Brain pericyte (primary cell): ENCODE results near the gene RUFY4.
"Not testable (repeated sequence)": the region's sequence is repeated elsewhere in the genome, so short reads cannot be mapped to it uniquely, and the experiment has no call there.

Experiments used
- DNase-seq: peaks from one replicate; pipeline ENCODE4 v3.0.0-alpha.2; 2012; ENCODE audit warnings: low read depth, low spot score

The RUFY4 gene

DNA sequence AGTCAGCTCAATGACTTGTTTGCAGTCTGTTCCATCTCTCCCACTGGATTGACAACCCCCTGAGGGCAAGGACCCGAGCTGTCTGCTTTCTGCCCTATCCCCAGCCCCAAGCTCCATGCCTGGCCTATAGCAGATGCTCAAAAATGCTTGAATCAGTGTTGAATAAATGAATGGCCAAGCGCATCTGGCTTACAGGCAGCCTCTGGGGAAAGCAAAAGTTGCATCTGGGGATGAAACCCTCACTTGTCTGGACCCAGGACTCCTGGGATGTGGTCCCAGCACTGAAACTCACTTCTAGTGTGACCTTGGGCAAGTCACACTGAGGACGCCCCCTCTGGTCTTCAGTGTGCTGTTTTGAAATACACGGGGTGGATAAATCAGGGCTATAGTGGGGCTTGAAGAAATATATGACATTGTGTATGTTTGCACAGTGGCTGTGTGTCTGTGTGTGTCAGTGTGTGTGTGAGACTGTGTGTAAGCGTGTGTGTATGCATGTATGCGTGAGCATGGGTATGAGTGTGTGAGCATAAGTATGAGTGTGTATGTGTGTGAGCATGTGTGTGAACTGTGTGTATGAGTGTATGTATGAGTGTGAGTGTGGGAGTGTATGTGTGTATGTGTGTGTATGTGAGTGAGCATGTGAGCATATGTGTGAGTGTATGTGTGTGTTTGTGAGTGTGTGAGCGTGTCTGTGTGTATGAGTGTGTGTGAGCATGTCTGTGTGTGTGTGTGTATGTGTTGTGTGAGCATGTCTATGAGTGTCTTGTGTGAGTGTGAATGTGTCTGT, 38.5 kb upstream of the RUFY4 start:
- no peak for DNase-seq

DNA sequence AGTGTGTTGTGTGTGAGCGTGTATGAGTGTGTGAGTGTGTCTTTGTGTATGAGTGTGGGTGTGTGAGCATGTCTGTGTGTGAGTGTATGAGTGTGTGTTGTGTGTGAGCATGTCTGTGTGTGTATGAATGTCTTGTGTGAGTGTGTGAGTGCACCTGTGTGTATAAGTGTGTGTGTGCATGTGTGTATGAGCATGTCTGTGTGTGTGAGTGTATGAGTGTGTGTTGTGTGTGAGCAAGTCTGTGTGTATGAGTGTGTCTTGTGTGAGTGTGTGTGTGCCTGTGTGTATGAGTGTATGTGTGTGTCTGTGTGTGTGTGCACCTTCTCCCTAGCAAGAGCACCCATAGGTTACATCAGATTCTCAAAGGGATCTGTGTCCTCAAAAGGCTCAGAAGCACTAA, 37.8 kb upstream of the RUFY4 start:
- no peak for DNase-seq

DNA sequence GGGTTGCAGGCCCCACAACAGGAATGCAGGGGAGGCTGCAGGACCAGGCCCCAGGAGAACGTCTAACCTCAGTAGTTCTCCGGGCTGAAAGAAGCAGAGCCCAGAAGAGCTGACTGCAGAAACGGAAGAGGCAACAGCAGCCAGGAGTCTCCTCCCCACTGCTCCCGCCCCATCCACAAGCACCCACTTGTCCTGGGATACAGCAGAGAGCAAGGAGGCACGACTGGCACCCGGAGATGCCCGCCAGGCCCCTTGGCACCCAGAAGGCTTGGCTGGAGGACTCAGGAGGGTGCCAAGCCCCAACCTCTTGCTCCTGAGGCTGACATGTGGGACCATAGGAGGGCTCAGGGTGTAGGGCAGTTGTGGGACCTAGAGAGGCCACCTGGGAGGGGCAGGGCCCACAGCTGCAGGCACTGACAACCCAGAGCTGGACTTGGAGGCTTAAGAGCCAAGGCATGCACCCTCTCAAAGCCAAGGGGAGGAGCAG, 37.2 kb upstream of the RUFY4 start:
- DNase-seq: no peak

DNA sequence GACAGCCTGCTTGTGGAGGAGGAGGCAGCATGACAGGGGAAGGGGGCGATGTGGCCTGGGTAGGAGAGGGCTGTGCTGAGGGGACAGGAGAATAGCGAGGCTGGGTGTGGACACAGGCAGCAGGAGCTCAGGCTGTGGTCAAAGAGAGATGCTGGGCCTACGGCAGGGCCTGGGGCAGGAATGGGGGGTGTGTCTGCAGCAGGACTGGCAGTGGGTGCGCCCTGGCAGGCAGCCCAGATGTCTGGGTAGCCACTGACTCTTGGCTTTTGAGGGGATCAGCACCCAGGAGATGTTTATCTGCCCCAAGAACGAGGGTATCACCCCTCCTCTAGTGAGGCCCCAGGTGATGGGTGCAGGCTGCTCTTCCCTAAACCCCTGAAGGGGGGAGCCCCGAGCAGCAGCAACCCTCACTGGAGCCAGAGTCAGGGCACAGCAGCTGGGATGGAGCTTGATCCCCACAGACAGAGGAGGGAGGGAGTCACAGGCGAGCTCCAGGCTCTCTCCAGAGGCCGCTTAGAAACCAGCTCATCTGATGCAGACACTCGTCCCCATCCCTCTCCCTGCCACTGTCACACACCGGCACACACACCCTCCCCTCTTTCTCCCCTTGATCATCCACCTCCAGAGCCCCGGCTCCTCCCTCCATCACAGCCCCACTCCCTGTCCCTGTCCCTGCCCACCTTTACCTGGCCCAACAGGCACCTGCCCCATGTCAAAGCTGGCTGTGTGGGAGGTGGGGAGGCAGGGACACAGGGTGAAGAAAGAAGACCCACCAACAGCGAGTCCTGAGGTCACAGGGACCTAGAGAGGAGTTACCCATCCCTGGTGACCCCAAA, 36.5 kb upstream of the RUFY4 start:
- no peak for DNase-seq

DNA sequence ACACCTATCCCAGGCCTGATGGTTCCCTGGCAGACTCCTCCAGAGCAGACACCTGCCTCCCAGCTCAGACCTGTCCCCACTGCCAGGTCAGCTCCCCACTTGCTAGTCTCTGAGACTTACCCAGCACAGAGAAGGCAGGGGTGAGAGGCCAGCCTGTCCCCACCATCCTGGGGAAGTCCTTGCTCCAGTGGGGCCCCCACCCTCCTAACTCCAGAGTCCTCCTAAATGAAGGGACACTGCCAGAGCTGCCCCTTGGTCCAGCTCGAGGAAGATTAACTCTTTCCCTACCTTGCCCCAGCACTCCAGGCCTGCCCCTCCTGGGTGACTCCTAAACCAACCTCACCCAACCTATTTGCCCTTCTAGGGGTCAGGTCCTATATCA, 35.9 kb upstream of the RUFY4 start:
- no peak for DNase-seq

DNA sequence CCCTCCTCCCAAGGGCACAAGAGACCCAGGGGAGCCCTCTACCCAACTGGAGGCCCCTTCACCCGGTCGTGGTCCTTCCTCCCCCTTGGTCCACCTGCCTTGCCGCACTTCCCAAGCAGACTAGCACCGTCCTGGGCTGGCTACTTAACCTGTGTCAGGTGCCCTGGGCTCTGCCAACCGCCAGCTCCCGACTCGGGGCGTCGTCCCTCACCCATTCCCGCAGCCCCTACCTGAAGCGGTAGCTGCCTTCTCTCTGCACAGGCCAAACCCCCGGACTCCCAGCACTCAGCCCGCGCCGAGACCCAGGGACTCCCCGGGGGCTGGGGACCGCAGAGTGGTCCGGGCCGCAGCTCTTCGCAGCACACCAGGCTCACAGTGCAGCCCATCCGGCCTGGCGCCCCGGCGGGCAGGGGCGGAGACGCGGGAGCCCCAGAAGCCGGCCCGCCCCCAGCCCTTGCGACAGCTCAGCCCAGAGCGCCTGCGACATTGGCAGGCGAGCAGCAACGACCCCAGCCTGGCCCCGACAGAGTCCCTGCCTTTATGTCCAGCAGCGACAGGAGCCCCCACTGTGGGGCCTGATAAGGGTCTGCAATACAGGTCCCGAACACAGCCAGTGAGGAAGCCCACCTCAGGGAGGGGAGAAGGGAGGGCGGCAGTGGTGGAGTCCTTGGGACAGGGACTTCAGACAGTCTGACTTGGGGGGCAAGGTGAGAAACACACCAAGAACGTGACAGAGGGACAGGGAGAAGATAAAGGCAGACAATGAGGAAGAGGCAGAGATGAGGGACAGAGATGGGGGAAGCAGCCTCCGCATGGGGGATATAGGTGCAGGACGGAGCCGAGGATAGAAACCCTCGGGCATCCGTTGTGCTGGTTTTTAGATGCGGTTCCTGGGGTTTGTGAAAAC, 35.2 kb upstream of the RUFY4 start:
- no peak for DNase-seq

DNA sequence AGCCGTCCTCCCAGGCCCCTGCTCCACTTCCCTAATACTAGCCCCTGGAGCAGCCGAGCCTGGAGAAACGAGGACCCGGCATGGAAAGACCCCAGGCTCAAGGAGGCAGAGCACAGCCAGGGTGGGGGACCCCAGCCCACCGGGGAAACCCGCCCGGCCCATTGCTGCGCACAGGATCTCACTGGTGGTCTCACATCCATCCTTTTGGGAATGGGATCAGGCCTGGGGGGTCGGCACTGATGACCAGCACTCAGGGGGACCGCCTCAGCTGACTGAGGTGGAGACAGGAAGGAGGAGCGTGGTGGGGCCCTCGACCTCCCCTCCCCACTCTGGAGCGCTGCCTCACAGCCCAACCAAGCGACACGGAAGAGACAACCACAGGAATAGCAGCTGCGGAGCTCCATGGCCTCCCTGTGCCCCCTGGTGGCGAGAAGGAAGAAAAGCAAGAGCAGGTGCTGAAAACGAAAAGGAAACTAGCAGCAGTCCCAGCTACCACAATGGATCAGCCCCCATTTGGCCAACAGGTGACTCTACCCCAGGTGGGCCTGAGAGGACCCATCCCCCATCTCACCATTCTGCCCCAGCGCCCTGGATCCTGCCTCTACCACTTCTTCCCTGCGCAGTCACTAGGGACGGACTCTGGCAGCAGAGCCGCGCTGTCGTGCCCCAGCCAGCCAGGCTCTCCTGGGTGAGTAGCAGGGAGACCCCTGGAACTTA, 34.4 kb upstream of the RUFY4 start:
- DNase-seq: not testable (repeated sequence)

- no peak for DNase-seq
These were observed 33.5 kb upstream of the RUFY4 start for GRCh38 chr2:218035463-218036100.

DNA sequence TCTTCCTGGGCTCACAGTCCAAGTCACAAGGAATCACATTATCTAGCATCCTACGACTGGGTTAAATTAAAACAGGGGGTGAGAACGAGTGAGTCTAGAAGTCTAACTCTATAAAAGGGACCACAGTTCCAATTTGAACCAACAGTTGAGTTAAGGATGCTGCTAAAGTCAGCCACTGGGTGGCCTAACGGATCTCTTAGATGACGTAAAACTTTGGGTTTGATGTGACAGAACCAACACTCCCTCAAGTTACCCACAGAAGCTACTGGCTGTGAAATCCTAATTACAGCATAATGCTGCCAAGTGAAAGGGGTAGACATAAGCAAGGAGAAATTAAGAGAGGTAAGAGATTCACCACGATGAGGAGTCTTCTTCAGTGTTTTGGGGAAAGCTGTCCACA, 32.7 kb upstream of the RUFY4 start:
- no peak for DNase-seq

- no peak for DNase-seq
These were observed 29.9 kb upstream of the RUFY4 start for GRCh38 chr2:218039171-218039570.

DNA sequence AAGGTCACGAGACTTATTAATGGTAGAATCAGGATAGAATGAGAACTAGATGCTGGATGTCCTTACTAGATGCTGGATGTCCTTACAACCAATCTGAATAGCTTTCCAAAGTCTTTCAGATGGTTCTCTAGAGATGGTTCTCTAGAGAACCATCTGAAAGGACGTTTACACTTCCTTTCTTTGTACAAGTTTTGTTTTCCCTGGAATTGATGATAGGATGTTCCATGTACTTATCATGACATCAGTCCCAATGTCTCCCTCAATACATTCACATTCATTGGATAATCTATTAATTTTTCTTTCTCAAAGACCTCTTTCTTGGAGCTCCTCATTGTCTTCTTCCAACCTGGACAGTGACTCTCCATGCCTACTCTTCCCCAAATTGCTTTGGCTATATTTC, 28.2 kb upstream of the RUFY4 start:
- no peak for DNase-seq

- no peak for DNase-seq
These were observed 27.5 kb upstream of the RUFY4 start for GRCh38 chr2:218041302-218042168.

- no peak for DNase-seq
These were observed 26.0 kb upstream of the RUFY4 start for GRCh38 chr2:218043100-218043499.

GRCh38 chr2:218043701-218044109, 25.3 kb upstream of the RUFY4 start:
- DNase-seq: no peak

DNA sequence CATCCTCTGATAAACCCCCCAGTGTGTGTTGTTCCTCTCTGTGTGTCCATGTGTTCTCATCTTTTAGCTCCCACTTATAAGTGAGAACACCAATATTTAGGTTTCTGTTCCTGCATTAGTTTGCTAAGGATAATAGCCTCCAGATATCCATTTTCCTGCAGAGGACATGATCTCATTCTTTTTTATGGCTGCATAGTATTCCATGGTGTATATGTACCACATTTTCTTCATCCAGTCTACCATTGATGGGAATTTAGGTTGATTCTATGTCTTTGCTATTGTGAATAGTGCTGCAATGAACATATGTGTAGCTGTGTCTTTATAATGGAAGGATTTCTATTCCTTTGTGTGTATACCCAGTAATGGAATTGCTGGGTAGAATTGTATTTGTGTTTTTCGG, 24.5 kb upstream of the RUFY4 start:
- not testable (repeated sequence) for DNase-seq

DNA sequence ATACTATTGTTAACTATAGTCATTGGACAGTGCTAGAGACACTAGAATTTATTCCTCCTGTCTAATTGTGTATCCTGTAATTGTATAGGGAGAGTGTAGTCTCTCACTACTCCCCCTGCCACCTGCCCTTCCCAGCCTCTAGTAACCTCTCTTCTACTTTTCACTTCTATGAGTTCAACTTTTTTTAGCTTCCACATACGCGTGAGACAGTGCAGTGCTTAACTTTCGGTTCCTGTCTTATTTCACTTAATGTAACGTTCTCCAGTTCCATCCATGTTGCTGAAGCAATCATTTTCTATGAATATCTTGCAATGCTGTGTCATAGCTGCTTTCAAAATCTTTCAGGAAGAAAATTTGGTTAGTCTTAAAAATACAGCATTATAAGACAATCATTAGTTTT, 22.8 kb upstream of the RUFY4 start:
- DNase-seq: no peak

- no peak for DNase-seq
These were observed 21.4 kb upstream of the RUFY4 start for GRCh38 chr2:218047536-218048225.

GRCh38 chr2:218051903-218052302, 17.1 kb upstream of the RUFY4 start:
- no peak for DNase-seq

DNA sequence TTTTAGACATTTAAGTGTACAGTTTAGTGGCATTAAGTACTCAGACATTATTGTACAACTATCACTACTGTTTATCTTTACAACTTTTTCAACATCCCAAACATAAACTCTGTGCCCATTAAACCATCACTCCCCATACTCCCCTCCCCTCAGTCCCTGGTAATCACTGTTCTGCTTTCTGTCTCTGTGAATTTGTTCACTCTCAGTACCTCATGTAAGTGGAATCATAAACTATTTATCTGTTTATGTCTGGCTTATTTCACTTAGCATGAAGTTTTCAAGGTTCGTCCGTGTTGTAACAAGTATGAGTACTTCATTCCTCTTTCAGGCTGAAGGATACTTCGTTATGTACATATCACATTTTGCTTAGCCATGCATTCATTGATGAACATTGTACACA, 9.8 kb upstream of the RUFY4 start:
- DNase-seq: no peak
